Measurements from ENCODE around the gene POLR2A. TPM values are rescaled to one million over a fixed set of nuclear protein-coding genes. Genes with fewer than 3 reads are reported as not detected.

The POLR2A gene
- total RNA-seq, 2 experiments from 2014 or later = 219 to 223 TPM

- ChIA-PET CTCF (interaction anchor here (1.4 to 1.8 kb wide), 2 partner anchors 11 to 66 kb away, joined by 5 to 9 read pairs; no protein-coding TSS in a partner anchor), POLR2A (interaction anchor here (0.6 to 2.6 kb wide), 8 partner anchors 9 to 524 kb away, joined by 3 to 10 read pairs (median 5); partner anchors contain the start of gene POLR2A)
- TF ChIP-seq, protein P1, sequence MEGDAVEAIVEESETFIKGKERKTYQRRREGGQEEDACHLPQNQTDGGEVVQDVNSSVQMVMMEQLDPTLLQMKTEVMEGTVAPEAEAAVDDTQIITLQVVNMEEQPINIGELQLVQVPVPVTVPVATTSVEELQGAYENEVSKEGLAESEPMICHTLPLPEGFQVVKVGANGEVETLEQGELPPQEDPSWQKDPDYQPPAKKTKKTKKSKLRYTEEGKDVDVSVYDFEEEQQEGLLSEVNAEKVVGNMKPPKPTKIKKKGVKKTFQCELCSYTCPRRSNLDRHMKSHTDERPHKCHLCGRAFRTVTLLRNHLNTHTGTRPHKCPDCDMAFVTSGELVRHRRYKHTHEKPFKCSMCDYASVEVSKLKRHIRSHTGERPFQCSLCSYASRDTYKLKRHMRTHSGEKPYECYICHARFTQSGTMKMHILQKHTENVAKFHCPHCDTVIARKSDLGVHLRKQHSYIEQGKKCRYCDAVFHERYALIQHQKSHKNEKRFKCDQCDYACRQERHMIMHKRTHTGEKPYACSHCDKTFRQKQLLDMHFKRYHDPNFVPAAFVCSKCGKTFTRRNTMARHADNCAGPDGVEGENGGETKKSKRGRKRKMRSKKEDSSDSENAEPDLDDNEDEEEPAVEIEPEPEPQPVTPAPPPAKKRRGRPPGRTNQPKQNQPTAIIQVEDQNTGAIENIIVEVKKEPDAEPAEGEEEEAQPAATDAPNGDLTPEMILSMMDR (IDR thresholded peaks at IDR 0.05) = no peak
- intact Hi-C loops (cut with micrococcal nuclease) = no loop called here
- no peaks in the 10 kb centered on the region for H3K4me1 Mint-ChIP-seq (ENCODE audit: low read depth)
- H3K36me3 Mint-ChIP-seq (ENCODE audit: low read depth) = peaks cover 63% of the 10 kb centered on the region
- no peak overlapping the region for H3K4me3 Mint-ChIP-seq
- DNase-seq (peak; percentile 24), ATAC-seq (peak; percentile 50)
- H3K9me3 Mint-ChIP-seq = no peaks in the 10 kb centered on the region
- H3K27ac Mint-ChIP-seq = no peak overlapping the region
- H3K27me3 Mint-ChIP-seq = no peaks in the 10 kb centered on the region
Measured at GRCh38 chr17:7502987-7503386, 18.8 kb downstream of the POLR2A start.

GRCh38 chr17:7503521-7503920, 19.4 kb downstream of the POLR2A start:
- intact Hi-C loops (cut with micrococcal nuclease) = no loop called here
- DNase-seq (no peak), ATAC-seq (no peak)
- ChIA-PET POLR2A (interaction anchor here (0.6 to 2.6 kb wide), 7 partner anchors 10 to 525 kb away, joined by 3 to 10 read pairs (median 5); no protein-coding TSS in a partner anchor), CTCF (interaction anchor here (1.8 kb wide), 1 partner anchor 67 kb away, joined by 9 read pairs; no protein-coding TSS in a partner anchor)
- Mint-ChIP-seq H3K4me1 (ENCODE audit: low read depth) (no peaks in the 10 kb centered on the region), H3K27ac (no peak overlapping the region), H3K36me3 (ENCODE audit: low read depth) (peaks cover 64% of the 10 kb centered on the region), H3K9me3 (no peaks in the 10 kb centered on the region), H3K4me3 (no peak overlapping the region), H3K27me3 (no peaks in the 10 kb centered on the region)
- TF ChIP-seq, protein P1 (IDR thresholded peaks at IDR 0.05) = no peak

DNA sequence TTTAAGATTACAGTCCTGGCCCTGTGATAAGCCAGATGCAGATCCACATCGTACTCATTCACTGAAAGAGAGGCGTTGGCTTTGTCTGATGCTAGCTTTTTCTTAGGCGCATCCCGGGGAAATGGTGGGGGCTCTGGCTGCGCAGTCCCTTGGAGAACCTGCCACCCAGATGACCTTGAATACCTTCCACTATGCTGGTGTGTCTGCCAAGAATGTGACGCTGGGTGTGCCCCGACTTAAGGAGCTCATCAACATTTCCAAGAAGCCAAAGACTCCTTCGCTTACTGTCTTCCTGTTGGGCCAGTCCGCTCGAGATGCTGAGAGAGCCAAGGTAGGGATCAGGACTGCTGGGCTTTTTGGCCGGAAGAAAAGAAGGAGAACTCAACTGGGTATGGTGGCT, 24.0 kb downstream of the POLR2A start:
- Mint-ChIP-seq H3K27ac (no peak overlapping the region), H3K4me3 (no peak overlapping the region)
- POLR2A ChIA-PET = interaction anchor here (0.6 to 4.1 kb wide), 15 partner anchors 11 to 179 kb away, joined by 3 to 20 read pairs (median 4); partner anchors contain the start of genes CHRNB1, NEURL4, POLR2A and SENP3

DNA sequence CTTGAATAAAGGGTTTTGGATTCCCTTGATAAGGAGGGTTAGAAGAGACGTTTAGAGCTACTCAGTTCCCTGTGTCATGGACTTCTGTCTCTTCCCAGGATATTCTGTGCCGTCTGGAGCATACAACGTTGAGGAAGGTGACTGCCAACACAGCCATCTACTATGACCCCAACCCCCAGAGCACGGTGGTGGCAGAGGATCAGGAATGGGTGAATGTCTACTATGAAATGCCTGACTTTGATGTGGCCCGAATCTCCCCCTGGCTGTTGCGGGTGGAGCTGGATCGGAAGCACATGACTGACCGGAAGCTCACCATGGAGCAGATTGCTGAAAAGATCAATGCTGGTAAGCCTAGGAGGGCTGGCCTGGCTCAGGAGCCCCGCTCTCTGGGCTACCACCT, 24.7 kb downstream of the POLR2A start:
- Mint-ChIP-seq H3K27ac (no peak overlapping the region), H3K36me3 (ENCODE audit: low read depth) (peaks cover 70% of the 10 kb centered on the region), H3K9me3 (no peaks in the 10 kb centered on the region), H3K27me3 (no peaks in the 10 kb centered on the region), H3K4me3 (no peak overlapping the region), H3K4me1 (ENCODE audit: low read depth) (no peaks in the 10 kb centered on the region)
- TF ChIP-seq, protein P1 (IDR thresholded peaks at IDR 0.05) = no peak
- ATAC-seq (no peak), DNase-seq (no peak)
- CTCF ChIA-PET = interaction anchor here (1.4 to 3.9 kb wide), 4 partner anchors 10 to 153 kb away, joined by 3 to 21 read pairs (median 5); partner anchors contain the start of gene SENP3
- POLR2A ChIA-PET = interaction anchor here (0.6 to 4.1 kb wide), 15 partner anchors 11 to 179 kb away, joined by 3 to 20 read pairs (median 4); partner anchors contain the start of genes CHRNB1, NEURL4, POLR2A and SENP3
- intact Hi-C loops (cut with micrococcal nuclease) = no loop called here

More for the DNA sequence above, 24.0 kb downstream of the POLR2A start:
- no peaks in the 10 kb centered on the region for H3K9me3 Mint-ChIP-seq
- H3K27me3 Mint-ChIP-seq = no peaks in the 10 kb centered on the region
- ATAC-seq = no peak
- TF ChIP-seq, protein P1 (IDR thresholded peaks at IDR 0.05) = no peak
- peaks cover 74% of the 10 kb centered on the region for H3K36me3 Mint-ChIP-seq (ENCODE audit: low read depth)
- CTCF ChIA-PET = interaction anchor here (0.7 to 3.9 kb wide), 6 partner anchors 11 to 152 kb away, joined by 3 to 21 read pairs (median 4); partner anchors contain the start of gene SENP3
- intact Hi-C loops (cut with micrococcal nuclease) = no loop called here
- no peaks in the 10 kb centered on the region for H3K4me1 Mint-ChIP-seq (ENCODE audit: low read depth)
- no peak for DNase-seq

- no peak overlapping the region for H3K27ac Mint-ChIP-seq
- DNase-seq = no peak
- no peak for ATAC-seq
- no peaks in the 10 kb centered on the region for H3K9me3 Mint-ChIP-seq
- no peaks in the 10 kb centered on the region for H3K27me3 Mint-ChIP-seq
- TF ChIP-seq, protein P1 (IDR thresholded peaks at IDR 0.05) = no peak
- H3K4me3 Mint-ChIP-seq = no peak overlapping the region
- H3K4me1 Mint-ChIP-seq (ENCODE audit: low read depth) = no peaks in the 10 kb centered on the region
- intact Hi-C loops (cut with micrococcal nuclease) = no loop called here
- POLR2A ChIA-PET = interaction anchor here (1.5 to 4.1 kb wide), 3 partner anchors 15 to 157 kb away, joined by 3 to 20 read pairs (median 7); no protein-coding TSS in a partner anchor
- H3K36me3 Mint-ChIP-seq (ENCODE audit: low read depth) = peaks cover 68% of the 10 kb centered on the region
- CTCF ChIA-PET = interaction anchor here (3.9 kb wide), 1 partner anchor 51 kb away, joined by 21 read pairs; the partner anchor contains the start of gene SENP3
Measured at GRCh38 chr17:7509937-7510336, 25.8 kb downstream of the POLR2A start.
